ENCODE data around the gene SH3BGRL3.
A peak's percentile ranks its signal among the peaks of the same experiment; 100 is the strongest.
"Not testable (repeated sequence)": the region's sequence is repeated elsewhere in the genome, so short reads cannot be mapped to it uniquely, and the experiment has no call there.

SH3BGRL3 gene

DNA sequence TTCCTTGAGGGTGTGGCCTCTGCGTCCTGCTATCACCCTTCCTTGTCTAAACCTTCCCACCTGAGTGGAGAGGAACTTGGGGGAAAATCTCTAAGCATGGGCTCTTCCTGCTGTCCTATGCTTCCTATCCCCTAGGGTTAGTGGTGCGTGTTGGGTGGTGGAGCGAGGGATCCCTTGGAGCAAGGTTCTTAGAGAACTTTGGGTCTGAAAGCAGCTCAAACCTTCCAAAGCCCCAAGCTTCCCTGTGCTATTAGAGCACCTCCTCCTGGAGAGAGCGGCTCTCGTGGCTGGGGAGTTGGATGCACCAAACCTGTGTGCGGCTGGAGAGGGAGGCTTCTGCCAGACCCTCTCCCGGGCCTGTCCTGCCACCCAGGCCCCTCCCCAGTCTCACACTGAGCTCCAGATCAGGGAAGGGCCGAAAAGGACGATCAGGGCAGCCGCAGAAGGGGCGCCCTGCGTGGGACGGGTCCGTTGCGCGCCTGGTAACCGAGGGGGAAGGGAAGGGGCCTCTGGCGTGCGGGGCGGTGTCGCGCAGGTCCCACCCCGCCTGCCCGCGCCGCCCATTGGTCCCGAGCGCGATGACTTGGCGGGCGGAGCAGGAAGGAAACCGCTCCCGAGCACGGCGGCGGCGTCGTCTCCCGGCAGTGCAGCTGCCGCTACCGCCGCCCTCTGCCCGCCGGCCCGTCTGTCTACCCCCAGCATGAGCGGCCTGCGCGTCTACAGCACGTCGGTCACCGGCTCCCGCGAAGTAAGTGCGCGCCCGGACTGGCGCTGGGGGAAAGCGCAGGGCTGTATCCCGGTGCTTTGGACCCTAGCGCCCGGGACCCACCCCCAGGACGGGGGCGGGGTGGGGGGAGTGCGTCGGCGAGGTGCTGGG lies at the start of gene SH3BGRL3:
Gene SH3BGRL3 (plus strand): TSS at position 631 of the 877 bp plus-strand sequence. CDS start 70 bp downstream, at position 701.
- no peak for DNase-seq

DNA sequence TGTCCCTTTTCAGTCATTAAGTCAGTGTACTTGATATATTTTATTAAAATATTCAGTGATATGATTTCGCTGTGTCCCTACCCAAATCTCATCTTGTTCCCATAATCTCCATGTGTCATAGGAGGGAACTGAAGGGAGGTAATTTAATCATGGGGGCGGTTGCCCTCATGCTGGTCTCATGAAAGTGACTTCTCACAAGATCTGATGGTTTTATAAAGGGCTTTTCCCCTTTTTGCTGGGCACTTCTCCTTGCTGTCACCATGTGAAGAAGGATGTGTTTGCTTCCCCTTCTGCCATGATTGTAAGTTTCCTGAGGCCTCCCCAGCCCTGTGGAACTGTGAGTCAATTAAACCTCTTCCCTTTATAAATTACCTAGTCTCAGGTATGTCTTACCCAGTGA lies 49.2 kb upstream of the SH3BGRL3 start:
- not testable (repeated sequence) for DNase-seq

DNA sequence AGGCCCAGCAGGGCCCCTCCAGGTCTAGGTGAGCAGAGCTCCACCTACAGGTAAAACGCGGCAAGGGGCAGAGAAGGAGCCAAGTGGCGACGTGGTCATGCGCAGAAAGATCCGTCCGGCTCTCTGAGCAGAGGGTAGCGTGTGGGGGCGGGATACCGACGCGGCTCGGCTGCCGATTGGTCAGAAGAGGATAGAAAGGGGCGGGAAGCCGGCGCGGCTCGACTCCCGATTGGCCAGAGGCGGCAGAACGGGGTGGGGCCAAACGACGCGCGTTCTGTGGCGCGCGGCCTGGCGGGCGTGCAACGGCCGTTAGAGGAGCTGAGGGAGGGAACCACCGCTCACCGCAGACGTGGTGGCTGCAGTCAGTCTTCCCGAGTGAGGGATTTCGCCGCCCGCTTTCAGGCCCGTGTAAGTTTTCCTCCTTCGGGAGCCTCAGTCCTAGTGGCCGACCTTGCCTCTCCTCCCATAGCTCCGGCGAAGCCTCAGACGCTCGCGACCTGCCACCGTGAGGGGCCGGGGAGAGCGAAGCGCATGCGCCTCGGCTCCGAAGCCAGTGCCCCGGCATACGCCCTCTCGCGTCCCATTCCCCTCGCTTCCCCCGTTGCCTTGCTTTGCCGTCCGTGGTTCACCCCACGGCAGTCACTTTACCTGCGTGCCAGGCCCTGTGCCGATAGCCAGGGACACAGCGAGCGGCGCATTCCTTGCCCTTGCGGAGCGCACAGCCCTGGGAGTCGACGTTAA lies 45.8 kb upstream of the SH3BGRL3 start, which contains the start of gene CEP85:
Gene CEP85 (plus strand): TSS at position 298 of the 741 bp plus-strand sequence. CDS start 5,584 bp downstream, outside the sequence.
- peak; percentile 84 for DNase-seq

DNA sequence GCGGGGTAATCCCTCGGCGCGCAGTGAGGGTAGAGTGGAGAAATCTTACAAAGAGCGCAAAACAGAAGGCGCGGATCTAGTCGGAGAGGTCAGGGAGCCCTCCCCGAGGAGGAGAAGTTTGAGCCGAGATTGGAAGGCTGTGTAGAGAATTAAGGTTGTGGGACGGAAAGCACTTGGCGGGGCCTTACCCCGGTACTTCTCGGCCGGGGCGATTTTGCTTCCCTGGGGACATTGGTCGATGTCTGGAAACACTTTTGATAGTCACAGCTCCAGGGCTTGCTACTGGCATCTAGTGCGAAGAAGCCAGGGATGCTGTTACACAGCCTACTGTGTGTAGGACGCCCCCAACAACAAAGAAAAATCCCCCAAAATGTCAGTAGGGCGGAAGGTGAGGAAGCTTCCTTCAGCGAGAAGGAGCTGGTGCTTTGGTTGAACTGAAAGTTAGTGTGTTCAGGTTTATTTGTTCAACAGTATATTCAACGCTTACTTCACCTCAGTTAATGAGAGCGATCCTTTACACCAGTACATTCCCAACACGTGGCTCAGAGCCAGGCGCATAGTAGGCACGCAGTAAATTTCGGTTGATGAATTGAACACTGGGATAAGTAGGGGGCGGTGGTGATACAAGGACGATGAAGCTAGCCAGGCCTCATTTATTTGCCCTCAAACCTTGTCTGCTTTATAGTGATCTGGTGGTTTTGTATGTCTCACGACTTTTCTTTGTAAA lies 45.1 kb upstream of the SH3BGRL3 start:
- no peak for DNase-seq

DNA sequence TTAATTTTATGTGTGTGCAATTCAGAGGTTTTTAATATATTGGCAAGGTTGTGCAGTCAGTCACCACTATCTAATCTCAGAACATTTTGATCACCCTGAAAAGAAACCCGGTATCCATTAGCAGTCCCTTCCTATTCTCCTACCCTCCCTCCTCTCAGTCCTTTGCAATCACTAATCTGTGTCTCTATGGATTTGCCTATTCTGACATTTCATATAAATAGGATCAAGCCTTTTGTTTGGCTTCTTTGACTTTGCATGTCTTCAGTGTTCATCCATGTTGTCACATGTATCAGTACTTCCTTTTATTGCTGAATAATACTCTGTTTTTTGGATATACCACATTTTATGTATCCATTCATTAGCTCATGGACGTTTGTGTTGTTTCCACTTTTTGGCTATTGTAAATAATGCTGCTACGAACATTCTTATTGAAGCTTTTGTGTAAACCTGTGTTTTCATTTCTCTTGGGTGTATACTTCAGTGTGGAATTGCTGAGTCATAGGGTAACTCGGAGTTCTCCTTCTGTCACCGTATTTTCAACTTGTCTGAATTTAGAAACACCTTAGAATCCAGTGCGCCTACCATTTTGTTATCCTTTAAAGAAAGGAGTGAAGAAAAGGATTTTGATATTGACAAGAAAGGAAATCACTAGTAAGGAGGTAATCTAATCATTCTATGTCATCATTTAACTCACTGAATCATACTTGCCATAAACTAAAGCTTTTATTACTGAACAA lies 42.5 kb upstream of the SH3BGRL3 start:
- DNase-seq, result no peak

DNA sequence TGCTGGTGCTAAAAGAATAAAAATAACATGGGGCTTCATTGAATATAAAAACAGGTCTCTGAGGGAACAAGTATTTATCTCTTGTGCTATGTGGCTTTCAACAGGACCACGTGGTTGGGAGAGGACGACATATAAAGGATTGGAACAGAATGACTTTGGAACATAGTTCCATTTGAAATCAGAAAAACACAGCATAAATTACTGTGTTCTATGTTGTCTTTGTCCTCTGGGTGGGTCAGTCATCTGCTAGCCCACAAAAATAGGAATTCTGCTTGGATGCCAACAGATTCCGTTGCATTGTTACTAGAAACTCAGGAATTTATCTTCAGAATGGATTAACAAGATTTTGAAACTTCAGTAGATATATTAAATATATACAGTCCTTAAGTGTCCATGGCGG lies 40.0 kb upstream of the SH3BGRL3 start:
- no peak for DNase-seq

DNA sequence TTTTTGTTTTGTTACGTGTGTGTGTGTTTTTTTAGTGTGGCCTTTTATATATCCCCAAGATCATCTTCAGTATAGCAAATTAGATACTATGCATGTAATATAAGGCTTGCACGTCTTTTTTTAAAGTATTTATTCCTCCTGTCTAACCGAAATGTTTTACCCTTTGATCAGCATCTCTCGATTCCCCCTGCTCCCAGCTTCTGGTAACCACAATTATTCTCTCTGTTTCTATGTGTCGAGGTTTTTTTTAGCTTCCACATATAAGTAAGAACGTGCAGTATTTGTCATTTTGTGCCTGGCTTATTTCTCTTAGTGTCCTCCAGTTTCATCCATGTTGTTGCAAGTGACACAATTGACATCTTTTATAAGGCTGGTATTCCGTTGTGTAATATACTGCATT lies 27.2 kb upstream of the SH3BGRL3 start:
- DNase-seq, result no peak

DNA sequence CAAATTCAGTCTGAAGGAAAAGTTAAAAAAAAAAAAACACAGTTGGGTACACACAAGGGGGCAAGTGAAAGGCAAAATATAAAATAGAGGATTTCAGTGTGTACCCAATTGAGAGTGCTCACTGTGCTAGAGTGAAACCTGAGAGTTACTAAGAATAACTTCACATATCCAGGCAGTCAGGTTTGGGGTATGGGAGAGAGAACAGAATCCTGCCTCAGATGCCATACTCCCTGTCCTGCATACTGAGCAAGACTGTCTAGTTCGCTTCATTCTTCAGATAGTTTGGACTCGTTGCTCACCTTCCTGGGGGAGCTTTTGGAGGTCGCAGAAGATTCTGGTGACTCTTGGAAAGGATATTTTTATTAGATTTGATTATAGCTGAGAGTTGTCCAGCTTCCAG lies 25.5 kb upstream of the SH3BGRL3 start:
- no peak for DNase-seq

DNA sequence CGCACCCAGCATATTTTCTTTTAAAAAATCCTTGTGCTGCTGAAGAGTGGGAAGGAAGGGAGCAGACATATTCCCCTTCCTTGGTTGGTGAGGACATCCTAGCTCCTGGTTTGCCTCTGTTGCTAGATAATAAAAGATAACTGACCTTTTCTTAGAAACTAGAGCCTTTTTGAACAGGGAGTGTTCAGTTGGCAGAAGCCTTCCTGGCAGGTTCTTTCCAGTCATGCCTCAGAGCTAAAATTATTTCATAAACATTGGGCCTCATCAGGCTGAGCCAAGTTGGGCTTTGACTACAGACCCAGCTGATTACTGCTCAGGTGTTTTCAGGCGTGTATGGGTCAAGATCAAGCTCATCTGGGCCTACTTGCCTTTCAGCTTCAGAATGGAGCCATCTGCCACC lies 22.7 kb upstream of the SH3BGRL3 start:
- DNase-seq, result no peak

DNA sequence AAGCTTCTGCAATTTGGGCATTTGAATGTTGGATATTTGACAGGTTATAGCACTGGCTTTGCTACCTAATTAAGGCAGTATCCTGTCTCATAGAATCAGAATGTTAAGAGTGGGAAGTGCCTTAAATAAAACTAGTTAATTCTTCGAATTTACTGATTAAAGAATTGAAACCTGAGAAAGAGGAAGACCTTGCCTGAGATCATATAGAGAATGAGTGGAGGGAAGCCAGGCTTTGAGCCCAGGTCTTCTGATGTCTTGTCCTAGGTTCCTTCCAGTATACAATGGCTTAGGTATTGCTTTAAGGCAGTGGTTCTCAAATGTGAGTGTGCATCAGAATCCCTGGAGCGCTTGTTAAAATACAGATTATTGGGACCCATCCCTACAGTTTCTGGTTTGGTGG lies 20.9 kb upstream of the SH3BGRL3 start:
- DNase-seq, result no peak

DNA sequence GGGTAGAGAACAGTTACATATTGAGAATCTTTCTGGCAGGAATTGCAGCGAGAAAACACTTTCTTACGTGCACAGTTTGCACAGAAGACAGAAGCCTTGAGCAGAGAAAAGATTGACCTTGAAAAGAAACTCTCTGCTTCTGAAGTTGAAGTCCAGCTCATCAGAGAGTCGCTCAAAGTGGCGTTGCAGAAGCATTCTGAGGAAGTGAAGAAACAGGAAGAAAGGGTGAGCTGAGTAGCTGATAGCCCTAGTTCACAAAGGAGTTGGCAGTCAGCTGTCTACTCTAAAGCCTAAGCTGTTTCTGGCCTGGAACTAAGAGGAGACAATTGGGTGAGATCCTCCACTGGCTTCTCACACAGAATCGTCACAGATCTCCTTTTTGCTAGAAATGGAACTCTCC lies 20.3 kb upstream of the SH3BGRL3 start:
- no peak for DNase-seq

DNA sequence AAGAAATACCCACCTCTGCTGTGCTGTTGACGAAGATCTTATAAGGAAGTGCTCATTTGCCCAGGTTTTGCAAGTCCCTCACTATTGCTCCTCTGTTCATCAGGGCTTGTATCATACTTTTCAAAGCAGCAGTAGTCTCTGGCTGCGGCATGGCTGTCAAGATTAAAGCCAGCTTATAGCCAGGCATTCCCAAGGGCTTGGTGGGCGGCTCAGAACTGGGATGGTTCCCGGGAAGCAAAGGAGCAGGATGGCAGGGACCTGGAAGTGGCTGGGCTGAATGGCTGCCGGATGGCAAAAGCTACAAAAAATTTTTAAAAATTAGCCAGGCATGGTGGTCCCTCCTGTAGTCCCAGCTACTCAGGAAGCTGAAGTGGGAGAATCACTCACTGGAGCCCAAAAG lies 16.7 kb upstream of the SH3BGRL3 start:
- no peak for DNase-seq

DNA sequence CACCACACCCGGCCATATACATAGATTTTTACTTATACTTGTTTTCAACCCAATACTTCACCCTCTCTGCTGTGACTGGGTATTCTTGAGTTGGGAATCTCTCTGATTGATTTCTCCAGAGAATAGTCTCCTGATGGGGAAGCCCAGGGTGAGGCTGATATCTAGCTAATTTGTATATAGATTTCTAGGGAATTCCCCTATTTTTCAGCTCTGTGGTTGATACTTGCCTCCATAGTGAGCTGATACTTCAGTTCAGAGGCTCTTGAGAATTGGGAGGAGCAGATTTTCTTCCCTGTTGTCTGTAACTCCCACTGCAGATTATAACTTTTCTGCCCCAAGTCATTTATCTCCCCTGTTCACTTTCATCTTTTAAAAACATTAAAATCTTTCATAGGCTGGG lies 14.5 kb upstream of the SH3BGRL3 start:
- DNase-seq, result no peak

DNA sequence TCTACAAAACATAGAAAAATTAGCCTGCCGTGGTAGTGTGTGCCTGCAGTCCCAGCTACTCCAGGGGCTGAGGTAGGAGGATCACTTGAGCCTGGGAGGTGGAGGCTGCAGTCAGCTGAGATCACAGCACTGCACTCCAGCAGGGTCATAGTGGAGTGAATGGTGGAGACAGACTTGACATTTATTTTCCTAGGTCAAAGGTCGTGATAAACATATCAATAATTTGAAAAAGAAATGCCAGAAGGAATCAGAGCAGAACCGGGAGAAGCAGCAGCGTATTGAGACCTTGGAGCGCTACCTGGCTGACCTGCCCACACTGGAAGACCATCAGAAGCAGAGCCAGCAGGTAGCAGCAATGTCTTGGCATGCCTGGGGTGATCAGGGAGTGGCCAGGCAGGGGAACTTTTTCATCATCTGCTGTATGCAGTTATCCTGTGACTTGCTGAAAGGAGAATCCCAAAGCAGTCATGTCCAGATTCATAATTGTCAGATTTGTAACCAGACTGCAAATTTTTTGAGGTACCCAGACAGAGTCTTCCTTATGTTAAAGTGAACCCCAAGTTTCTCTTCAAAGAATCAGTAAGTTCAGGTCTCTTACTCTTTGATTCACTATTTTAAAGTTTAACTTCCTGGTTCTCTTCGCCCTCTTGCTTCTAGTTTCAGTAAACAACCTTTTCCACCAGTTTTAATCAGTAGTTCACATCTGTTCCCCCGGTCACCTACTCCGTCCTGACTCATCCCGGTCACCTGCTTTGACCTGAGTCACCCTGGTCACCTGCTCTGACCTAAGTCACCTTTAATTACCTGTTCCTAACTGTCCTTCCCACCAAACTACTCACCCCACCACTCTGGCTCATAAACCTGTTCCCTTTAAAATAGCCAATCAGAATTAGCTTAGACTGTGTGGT lies 11.3 kb upstream of the SH3BGRL3 start:
- DNase-seq, result no peak

DNA sequence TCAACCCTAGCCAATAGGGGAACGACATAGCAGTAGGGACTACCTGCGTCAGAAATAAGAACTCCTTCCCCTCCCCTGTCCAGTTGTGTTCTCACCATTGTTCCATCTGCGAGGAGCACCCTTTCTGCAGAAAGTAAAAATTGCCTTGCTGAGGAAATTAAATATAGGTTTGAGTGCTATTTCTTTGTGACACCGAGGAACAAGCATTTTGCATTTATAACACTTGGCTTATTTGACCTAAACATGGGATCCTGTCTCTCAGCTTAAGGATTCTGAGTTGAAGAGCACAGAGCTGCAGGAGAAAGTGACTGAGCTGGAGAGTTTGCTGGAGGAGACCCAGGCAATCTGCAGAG lies 10.7 kb upstream of the SH3BGRL3 start:
- no peak for DNase-seq

DNA sequence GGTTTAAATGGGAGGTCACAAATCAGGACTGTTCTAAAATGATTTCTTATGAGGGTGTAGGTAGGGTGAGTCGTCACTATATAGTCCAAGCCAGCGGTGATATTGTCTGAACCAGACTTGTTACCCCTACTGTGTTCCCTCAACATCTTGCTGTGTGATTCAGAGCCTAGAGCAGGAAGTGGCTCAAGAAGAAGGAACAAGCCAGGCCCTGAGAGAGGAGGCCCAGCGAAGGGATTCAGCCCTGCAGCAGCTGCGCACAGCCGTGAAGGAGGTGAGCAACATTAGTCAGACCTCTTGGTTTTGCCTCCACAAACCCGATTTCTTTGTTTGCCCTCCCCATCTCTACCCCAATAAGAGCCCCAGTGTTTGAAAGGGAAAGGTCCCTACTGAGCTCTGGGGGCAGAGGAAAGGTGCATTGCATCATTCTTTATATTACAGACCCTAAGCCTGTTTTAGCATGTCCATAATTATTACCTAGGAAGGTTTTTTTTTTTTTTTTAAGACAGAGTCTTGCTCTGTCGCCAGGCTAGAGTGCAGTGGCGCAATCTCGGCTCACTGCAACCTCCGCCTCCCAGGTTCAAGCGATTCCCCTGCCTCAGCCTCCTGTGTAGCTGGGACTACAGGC lies 5.0 kb upstream of the SH3BGRL3 start:
- no peak for DNase-seq

DNA sequence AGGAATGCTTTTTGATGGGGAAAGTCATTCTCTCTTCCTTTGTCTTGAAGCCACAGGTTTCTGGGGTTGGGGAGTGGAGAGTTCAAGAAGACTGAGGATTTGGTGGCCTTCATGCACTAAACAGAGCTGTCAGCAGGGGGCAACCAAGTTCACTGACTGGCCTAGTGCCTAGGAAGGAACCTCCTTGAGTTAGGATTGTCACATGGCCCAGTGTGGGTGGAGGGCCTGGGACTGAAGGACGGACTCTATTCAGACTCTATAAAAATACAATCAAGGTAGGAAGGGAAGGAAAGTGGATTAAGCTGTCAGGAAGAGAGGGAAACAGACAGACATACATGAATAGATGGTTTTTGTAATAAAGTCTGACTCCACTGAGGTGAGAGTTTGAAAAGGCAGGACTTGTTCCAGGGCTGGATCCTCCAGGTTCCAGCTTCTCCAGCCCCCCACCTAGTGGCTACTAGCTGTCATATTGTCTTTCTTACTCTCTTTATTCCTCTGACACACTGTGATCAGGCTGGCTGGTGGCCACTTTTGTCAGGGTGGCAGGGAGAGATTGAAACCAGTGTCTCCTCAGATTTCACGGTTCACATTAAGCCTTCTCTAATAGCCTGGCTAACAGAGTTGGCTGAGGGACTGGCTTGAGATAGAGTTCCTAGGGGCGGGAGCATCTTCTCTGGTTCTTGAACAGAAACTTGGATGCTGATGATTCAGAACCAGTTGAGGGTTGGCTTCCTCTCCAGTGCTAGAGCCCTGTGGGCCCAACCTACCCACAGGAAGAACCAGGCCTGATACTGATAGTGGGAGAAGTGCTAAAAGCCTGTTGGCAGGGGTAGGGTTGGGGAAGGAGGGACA lies 4.1 kb upstream of the SH3BGRL3 start:
- peak; percentile 52 for DNase-seq

DNA sequence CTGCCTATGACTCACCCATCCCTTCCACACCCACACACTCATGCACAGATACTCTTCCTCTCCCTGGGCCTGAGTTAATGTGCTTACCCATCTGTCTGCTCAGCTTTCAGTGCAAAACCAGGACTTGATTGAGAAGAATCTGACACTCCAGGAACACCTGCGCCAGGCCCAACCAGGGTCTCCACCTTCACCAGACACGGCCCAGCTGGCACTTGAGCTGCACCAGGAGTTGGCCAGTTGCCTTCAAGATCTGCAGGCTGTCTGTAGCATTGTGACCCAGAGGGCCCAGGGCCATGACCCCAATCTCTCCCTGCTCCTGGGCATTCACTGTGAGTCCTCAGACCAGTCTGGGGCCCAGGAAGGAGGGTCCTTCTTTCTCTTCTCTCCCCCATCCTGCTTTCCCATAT lies 3.5 kb upstream of the SH3BGRL3 start:
- DNase-seq, result no peak

DNA sequence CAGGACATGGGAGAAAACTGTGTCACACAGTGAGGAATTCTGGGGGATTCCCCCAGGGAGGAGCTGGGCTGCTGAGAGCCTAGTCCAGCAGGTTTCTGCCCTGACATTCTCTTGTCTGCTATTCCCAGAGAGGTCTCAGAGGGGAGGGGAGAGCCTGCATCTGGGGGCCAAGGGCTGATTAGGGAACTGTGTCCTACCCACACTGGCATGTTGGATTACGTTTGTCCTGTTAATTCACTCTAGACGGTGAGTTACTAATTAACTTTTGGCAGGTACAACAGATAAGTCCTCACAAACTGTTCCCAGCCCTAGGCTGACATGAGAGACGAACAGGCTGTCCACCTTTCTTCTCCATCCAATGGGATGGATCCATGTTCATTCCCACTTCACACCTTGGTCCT lies 2.6 kb upstream of the SH3BGRL3 start:
- no peak for DNase-seq

DNA sequence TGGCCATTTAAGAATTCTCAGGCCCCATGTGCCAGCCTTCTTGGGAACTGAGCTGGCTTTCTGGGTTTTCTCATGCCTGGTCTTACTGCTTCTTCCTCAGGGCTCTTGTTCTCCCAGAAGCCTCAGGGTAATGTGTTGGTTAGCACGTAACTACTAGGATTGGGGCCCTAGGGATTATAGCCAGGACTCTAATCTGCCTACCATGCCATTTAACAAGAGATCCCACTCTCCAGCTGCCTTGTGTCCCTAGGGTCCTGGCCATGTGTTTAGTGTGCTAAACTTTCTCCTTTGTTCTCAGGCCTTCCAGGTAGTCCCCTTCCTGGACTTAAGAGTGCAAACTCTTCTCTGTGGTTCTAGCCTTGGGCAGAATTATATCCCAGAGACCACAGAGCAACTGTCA lies 2.2 kb upstream of the SH3BGRL3 start:
- DNase-seq, result no peak
